ENCODE results near the gene MAPK12. TPM values are rescaled to one million over a fixed set of nuclear protein-coding genes. Genes with fewer than 3 reads are reported as not detected.

The MAPK12 gene
- total RNA-seq, 1 experiment from 2014 or later, result 21.1 TPM

GRCh38 chr22:50228366-50228765 is 33.1 kb downstream of the MAPK12 start:
- intact Hi-C loops (cut with micrococcal nuclease; ENCODE audit: unreplicated experiment), result no loop called here
- CTCF ChIA-PET, result no interaction called here
- no peaks in the 10 kb centered on the region for H3K27me3 Mint-ChIP-seq (ENCODE audit: unreplicated experiment)
- no peak overlapping the region for H3K4me3 Mint-ChIP-seq (ENCODE audit: low read depth, unreplicated experiment)
- no peaks in the 10 kb centered on the region for H3K4me1 Mint-ChIP-seq (ENCODE audit: low read depth, unreplicated experiment)
- no peak for DNase-seq
- no peak for TF ChIP-seq CTCF (IDR thresholded peaks at IDR 0.05; ENCODE audit: unreplicated experiment)
- H3K27ac Mint-ChIP-seq (ENCODE audit: unreplicated experiment), result no peak overlapping the region
- BruUV-seq (replicated peaks), result no TSS peak
- H3K36me3 Mint-ChIP-seq (ENCODE audit: insufficient read depth, unreplicated experiment), result peaks cover 51% of the 10 kb centered on the region
- no peaks in the 10 kb centered on the region for H3K9me3 Mint-ChIP-seq (ENCODE audit: low read depth, unreplicated experiment)

GRCh38 chr22:50227579-50228215 is 33.8 kb downstream of the MAPK12 start:
- H3K36me3 Mint-ChIP-seq (ENCODE audit: insufficient read depth, unreplicated experiment), result peaks cover 57% of the 10 kb centered on the region
- intact Hi-C loops (cut with micrococcal nuclease; ENCODE audit: unreplicated experiment), result no loop called here
- no peaks in the 10 kb centered on the region for H3K4me1 Mint-ChIP-seq (ENCODE audit: low read depth, unreplicated experiment)
- DNase-seq, result no peak
- H3K27me3 Mint-ChIP-seq (ENCODE audit: unreplicated experiment), result no peaks in the 10 kb centered on the region
- no TSS peak for BruUV-seq (replicated peaks)
- no peak overlapping the region for H3K27ac Mint-ChIP-seq (ENCODE audit: unreplicated experiment)
- TF ChIP-seq CTCF (IDR thresholded peaks at IDR 0.05; ENCODE audit: unreplicated experiment), result no peak
- no peak overlapping the region for H3K4me3 Mint-ChIP-seq (ENCODE audit: low read depth, unreplicated experiment)
- no peaks in the 10 kb centered on the region for H3K9me3 Mint-ChIP-seq (ENCODE audit: low read depth, unreplicated experiment)
- CTCF ChIA-PET, result interaction anchor here (0.5 kb wide), 1 partner anchor 66 kb away, joined by 3 read pairs; no protein-coding TSS in a partner anchor

DNA sequence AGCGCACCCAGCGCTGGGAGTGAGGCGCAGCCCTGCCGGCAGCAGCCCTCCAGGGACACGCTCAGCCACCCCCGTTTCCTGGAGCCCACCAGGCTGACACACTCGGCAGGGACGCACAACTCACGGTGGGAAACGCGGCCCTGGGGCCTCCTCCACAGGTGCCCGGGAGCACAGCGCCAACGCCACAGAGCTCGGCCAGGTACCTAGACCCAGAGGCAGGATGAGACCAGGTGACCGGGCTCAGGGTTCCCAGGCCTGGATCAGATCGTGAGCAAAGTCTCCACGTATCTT is 34.7 kb downstream of the MAPK12 start:
- H3K27ac Mint-ChIP-seq (ENCODE audit: unreplicated experiment), result no peak overlapping the region
- H3K9me3 Mint-ChIP-seq (ENCODE audit: low read depth, unreplicated experiment), result no peaks in the 10 kb centered on the region
- DNase-seq, result no peak
- no peaks in the 10 kb centered on the region for H3K4me1 Mint-ChIP-seq (ENCODE audit: low read depth, unreplicated experiment)
- CTCF ChIA-PET, result interaction anchor here (0.5 kb wide), 1 partner anchor 67 kb away, joined by 3 read pairs; no protein-coding TSS in a partner anchor
- H3K27me3 Mint-ChIP-seq (ENCODE audit: unreplicated experiment), result no peaks in the 10 kb centered on the region
- intact Hi-C loops (cut with micrococcal nuclease; ENCODE audit: unreplicated experiment), result no loop called here
- no peak for TF ChIP-seq CTCF (IDR thresholded peaks at IDR 0.05; ENCODE audit: unreplicated experiment)
- peaks cover 57% of the 10 kb centered on the region for H3K36me3 Mint-ChIP-seq (ENCODE audit: insufficient read depth, unreplicated experiment)
- no peak overlapping the region for H3K4me3 Mint-ChIP-seq (ENCODE audit: low read depth, unreplicated experiment)
- no TSS peak for BruUV-seq (replicated peaks)

DNA sequence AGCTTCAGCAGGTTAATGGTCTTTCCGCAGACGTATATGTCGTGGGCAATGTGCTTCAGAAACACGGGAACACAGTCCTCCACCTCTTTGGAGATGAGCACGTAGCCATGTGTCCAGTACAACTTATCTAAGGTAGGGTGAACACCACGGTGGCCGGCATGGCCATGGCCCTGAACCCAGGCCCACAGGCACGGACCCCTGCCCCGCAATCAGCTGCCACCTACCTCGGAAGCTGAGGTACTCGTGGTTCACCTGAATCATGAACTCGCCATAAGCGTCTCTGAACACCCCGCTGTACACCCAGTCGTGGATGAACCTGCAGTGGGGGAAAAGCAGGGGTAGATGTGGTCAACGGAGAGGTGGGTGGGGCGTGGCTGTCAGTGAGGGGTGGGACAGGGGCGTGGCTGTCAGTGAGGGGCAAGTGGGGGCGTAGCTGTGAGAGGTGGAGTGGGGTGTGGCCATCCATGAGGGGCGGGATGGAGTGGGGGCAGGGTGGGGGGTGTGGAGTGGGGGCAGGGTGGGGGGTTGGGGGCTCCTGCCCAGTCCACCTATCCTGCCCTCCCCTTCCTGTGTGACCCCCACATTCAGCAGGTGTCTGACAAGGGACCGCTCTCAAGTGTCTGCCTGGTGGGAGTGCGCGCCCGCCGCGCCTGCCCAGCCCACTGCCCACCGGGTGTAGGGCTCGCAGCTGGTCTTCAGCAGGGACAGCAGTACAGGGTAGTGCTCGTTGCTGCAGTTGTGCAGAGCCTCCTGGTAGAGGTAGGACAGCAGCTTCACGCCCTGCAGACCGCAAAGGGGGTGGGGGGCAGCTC is 35.2 kb downstream of the MAPK12 start:
- Mint-ChIP-seq H3K36me3 (ENCODE audit: insufficient read depth, unreplicated experiment) (peaks cover 53% of the 10 kb centered on the region), H3K27ac (ENCODE audit: unreplicated experiment) (no peak overlapping the region), H3K9me3 (ENCODE audit: low read depth, unreplicated experiment) (no peaks in the 10 kb centered on the region), H3K4me1 (ENCODE audit: low read depth, unreplicated experiment) (no peaks in the 10 kb centered on the region), H3K27me3 (ENCODE audit: unreplicated experiment) (no peaks in the 10 kb centered on the region), H3K4me3 (ENCODE audit: low read depth, unreplicated experiment) (no peak overlapping the region)
- TF ChIP-seq CTCF (IDR thresholded peaks at IDR 0.05; ENCODE audit: unreplicated experiment), result no peak
- no TSS peak for BruUV-seq (replicated peaks)
- no peak for DNase-seq
- CTCF ChIA-PET, result no interaction called here
- intact Hi-C loops (cut with micrococcal nuclease; ENCODE audit: unreplicated experiment), result no loop called here
